Smooth muscle cell (in vitro differentiated cells): ENCODE measurements around the gene MN1. TPM values are rescaled to one million over a fixed set of nuclear protein-coding genes. Genes with fewer than 3 reads are reported as not detected.

Experiments used
- DNase-seq: peaks from one replicate; lab custom pipeline; 2025; ENCODE audit not compliant: unreplicated experiment; lab: John Stamatoyannopoulos, UW
- H2AFZ ChIP-seq: fragments of 200-600 bp; sonication (generic); 2 replicates; pipeline ENCODE4 v1.6.0; 2016; ENCODE audit warnings: antibody characterized with exemption, low read depth, mild to moderate bottlenecking
- H3F3A ChIP-seq: fragments of 200-600 bp; sonication (generic); 2 replicates; pipeline ENCODE4 v1.6.0; 2017; ENCODE audit warnings: antibody characterized with exemption, low read depth
- H3K27ac ChIP-seq: fragments of 200-600 bp; sonication (generic); 2 replicates; pipeline ENCODE4 v1.5.1; 2016; ENCODE audit warnings: low read depth, mild to moderate bottlenecking
- H3K27me3 ChIP-seq: fragments of 200-600 bp; sonication (generic); 2 replicates; pipeline ENCODE4 v1.6.1; 2016; ENCODE audit warnings: low read depth, mild to moderate bottlenecking
- H3K36me3 ChIP-seq: fragments of 200-600 bp; sonication (generic); 2 replicates; pipeline ENCODE4 v1.5.1; 2016; ENCODE audit warnings: low read depth
- H3K4me1 ChIP-seq: fragments of 200-600 bp; sonication (generic); 2 replicates; pipeline ENCODE4 v1.5.1; 2016; ENCODE audit warnings: low read depth
- H3K4me2 ChIP-seq: fragments of 200-600 bp; sonication (generic); 2 replicates; pipeline ENCODE4 v1.6.0; 2016; ENCODE audit warnings: mild to moderate bottlenecking
- H3K4me3 ChIP-seq: fragments of 200-600 bp; sonication (generic); 2 replicates; pipeline ENCODE4 v1.5.1; 2016; ENCODE audit warnings: mild to moderate bottlenecking
- H3K79me2 ChIP-seq: fragments of 200-600 bp; sonication (generic); 2 replicates; pipeline ENCODE4 v1.6.0; 2016; ENCODE audit warnings: low read depth, mild to moderate bottlenecking
- H3K9ac ChIP-seq: fragments of 200-600 bp; sonication (generic); 2 replicates; pipeline ENCODE4 v1.6.0; 2016; ENCODE audit warnings: low read depth
- H3K9me3 ChIP-seq: fragments of 200-600 bp; sonication (generic); replicated peaks from 2 replicates; pipeline ENCODE4 v1.5.1; 2016; ENCODE audit warnings: low read depth
- H4K20me1 ChIP-seq: fragments of 200-600 bp; sonication (generic); 2 replicates; pipeline ENCODE4 v1.6.0; 2016; ENCODE audit warnings: low read depth
- WGBS: methylation state at CpG from one replicate; pipeline ENCODE4 v1.1.7; 2016; ENCODE audit warnings: low lambda C conversion rate; 5-methylcytosine and 5-hydroxymethylcytosine counted together
- polyA plus RNA-seq: library from polyadenylated mRNA; unstranded; fragments of >200 nt; fragmentation: Nextera tagmentation; extraction: Ambion mirVana; gene quantifications from 2 replicates; pipeline ENCODE4 v1.2.1, GENCODE V29; 2016
- total RNA-seq: library from RNA; depleted of rRNA; stranded (reverse); fragments of >200 nt; gene quantifications from 2 replicates; pipeline ENCODE4 v1.2.3, GENCODE V29; 2014
- TF ChIP-seq, protein P1 (sequence below): fragments of 200-600 bp; sonication (generic); IDR thresholded peaks from 2 replicates; pipeline ENCODE4 v1.5.1; 2017; ENCODE audit warnings: borderline replicate concordance, mild to moderate bottlenecking, antibody characterized with exemption; ENCODE audit not compliant: insufficient read depth, poor library complexity, severe bottlenecking

MN1 gene
- total and polyA plus RNA-seq, 2 experiments from 2014 or later = 0.98 to 3.3 TPM

DNA sequence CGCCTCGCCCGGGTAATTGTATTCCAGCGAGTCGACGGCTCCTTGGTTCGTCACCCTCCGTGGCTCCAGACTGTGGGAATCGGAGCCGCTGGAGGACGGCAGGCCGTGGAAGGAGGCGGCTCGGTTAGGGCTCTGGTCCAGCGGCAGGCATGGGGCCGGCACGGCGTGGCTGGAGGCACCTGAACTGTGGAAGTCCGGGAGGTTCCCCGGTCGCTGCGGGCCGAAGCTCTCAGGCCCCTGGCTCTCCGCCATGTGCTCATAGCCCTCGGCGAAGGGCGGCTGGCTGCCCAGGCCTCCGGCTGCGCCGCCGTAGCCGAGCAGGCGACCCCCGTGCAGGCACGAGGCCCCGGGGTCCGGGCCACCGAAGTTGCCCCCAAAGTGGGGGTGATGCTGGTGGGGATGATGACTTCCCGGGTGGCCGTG, 1.7 kb downstream of the MN1 start:
- H3K4me2 ChIP-seq = peak overlapping the region; percentile 99
- no peak overlapping the region for H3K9ac ChIP-seq
- H3K79me2 ChIP-seq = no peaks in the 10 kb centered on the region
- H3K4me3 ChIP-seq = peak overlapping the region; percentile 77
- no peaks in the 10 kb centered on the region for H3F3A ChIP-seq
- WGBS = 3% methylated on average over 39 of the region's 40 CpGs
- H3K36me3 ChIP-seq = no peaks in the 10 kb centered on the region
- H3K27me3 ChIP-seq = peaks cover 81% of the 10 kb centered on the region
- peaks cover 73% of the 10 kb centered on the region for H3K4me1 ChIP-seq
- DNase-seq = no peak
- no peaks in the 10 kb centered on the region for H3K9me3 ChIP-seq
- H3K27ac ChIP-seq = no peak overlapping the region
- H4K20me1 ChIP-seq = peaks cover 51% of the 10 kb centered on the region
- H2AFZ ChIP-seq = no peak overlapping the region
- TF ChIP-seq, protein P1, sequence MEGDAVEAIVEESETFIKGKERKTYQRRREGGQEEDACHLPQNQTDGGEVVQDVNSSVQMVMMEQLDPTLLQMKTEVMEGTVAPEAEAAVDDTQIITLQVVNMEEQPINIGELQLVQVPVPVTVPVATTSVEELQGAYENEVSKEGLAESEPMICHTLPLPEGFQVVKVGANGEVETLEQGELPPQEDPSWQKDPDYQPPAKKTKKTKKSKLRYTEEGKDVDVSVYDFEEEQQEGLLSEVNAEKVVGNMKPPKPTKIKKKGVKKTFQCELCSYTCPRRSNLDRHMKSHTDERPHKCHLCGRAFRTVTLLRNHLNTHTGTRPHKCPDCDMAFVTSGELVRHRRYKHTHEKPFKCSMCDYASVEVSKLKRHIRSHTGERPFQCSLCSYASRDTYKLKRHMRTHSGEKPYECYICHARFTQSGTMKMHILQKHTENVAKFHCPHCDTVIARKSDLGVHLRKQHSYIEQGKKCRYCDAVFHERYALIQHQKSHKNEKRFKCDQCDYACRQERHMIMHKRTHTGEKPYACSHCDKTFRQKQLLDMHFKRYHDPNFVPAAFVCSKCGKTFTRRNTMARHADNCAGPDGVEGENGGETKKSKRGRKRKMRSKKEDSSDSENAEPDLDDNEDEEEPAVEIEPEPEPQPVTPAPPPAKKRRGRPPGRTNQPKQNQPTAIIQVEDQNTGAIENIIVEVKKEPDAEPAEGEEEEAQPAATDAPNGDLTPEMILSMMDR = no peak

DNA sequence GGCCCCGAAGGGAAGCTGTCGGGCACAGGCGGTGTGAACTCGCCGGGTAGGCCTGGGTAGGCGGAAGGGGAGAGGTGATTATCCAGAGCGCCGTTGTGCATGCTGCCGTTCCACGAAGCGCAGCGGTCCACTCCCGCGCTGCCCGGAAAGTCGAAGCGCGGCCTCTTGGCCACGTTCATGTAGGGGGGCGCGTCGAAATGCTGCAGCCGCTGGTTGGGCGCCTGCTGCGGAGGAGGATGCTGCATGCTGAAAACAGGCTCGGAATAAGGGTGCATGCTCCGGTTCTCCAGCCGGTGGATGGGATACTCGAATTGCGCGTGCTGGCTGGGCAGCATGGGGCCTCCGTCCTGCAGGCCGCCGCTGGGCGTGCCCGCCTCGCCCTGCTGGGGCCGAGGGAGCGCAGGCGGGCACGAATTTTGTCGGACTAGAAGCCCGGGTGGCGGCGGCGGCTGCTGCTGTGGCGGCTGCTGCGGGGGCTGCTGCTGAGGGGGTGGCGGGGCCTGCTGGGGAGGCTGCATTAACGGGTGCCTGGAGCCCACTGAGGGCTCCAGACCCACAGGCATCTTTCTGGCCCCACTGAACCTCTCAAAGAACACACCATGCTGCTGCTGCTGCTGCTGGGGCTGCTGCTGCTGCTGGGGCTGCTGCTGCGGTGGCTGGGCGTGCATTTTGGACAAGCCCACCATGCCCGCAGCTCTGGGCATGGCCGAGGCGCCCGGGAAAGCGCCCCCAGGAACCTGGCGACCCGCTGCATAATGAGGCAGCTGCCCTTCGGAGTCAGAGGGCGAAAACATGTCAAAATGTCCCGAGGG, 2.3 kb downstream of the MN1 start:
- Histone ChIP-seq H3K4me1 (peaks cover 80% of the 10 kb centered on the region), H4K20me1 (peaks cover 57% of the 10 kb centered on the region), H3K4me2 (peak overlapping the region; percentile 99), H2AFZ (no peak overlapping the region), H3K9ac (no peak overlapping the region), H3K27me3 (peaks cover 87% of the 10 kb centered on the region), H3K79me2 (no peaks in the 10 kb centered on the region), H3K9me3 (no peaks in the 10 kb centered on the region), H3K36me3 (no peaks in the 10 kb centered on the region), H3K27ac (no peak overlapping the region), H3K4me3 (peak overlapping the region; percentile 77), H3F3A (no peaks in the 10 kb centered on the region)
- WGBS = 5% methylated on average over 52 of the region's 62 CpGs
- TF ChIP-seq, protein P1 = no peak
- DNase-seq = no peak

DNA sequence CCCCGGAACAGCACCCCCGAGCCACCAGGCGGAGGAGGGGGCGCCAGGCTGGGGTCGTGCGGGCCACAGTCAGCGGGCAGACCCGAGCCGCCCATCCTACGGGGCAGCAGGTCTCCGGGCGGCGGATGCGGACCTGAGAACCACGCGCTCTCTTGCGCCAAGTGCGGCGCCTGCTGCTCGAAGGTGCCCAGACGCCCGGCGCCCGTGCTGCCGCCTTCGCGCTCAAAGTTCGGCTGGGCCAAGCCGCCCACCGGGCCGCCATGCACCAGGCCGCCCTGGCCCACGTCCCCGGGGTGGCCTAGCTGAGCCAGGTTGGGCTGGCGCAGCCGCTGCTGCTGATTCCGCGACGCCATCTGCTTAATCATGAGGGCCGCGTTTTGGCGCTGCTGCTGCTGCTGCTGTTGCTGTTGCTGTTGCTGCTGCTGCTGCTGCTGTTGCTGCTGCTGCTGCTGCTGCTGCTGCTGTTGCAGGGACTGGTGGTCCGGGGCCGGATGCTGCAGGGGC, 3.0 kb downstream of the MN1 start:
- no peak for DNase-seq
- H3K36me3 ChIP-seq = no peaks in the 10 kb centered on the region
- peak overlapping the region; percentile 99 for H3K4me2 ChIP-seq
- peaks cover 79% of the 10 kb centered on the region for H3K4me1 ChIP-seq
- peaks cover 85% of the 10 kb centered on the region for H3K27me3 ChIP-seq
- no peak overlapping the region for H3K9ac ChIP-seq
- 3% methylated on average over 41 of the region's 44 CpGs for WGBS
- TF ChIP-seq, protein P1 = no peak
- no peaks in the 10 kb centered on the region for H3K79me2 ChIP-seq
- peak overlapping the region; percentile 77 for H3K4me3 ChIP-seq
- no peaks in the 10 kb centered on the region for H3K9me3 ChIP-seq
- H3F3A ChIP-seq = no peaks in the 10 kb centered on the region
- H3K27ac ChIP-seq = no peak overlapping the region
- peaks cover 64% of the 10 kb centered on the region for H4K20me1 ChIP-seq
- H2AFZ ChIP-seq = no peak overlapping the region
